NCI-H510A treated with DMSO at 0.1 percent for 48 hours (cell line): ENCODE measurements around the gene SLC2A9.
"Not testable (repeated sequence)": the region's sequence is repeated elsewhere in the genome, so short reads cannot be mapped to it uniquely, and the experiment has no call there.

Experiments used
- DNase-seq: peaks from one replicate; lab custom pipeline; 2025; lab: John Stamatoyannopoulos, UW

Gene SLC2A9

DNA sequence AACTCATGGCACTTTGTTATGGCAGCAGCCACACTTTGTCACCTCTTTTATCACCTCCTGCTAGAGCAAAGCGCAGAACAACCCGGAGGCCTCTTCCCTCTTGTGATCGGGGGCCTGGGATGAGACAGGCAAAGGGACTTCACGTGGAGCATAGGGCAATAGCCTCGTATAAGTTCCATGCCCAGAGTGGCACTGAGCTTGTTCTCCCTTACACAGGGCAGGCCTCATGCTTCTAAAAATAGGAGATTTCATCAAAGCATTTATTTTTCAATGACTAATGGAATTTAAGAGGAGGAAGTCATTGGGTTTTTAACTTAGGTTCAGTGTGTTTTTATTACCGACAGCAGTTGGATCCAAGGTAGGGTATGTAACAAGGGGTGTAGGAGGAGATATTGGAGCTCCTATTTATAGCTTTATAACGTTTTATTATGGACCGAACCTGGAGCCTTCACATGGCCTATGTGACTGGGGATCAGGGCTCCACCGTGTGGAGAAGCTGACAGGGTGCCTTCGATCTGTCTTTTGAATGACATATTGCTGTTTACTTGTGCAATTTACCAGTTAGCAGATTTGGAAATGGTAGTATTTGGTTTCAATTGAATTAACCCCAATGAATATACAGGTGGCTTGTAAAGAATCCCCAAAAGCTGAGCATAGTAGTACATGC lies 93.8 kb downstream of the SLC2A9 start:
- DNase-seq, result no peak

DNA sequence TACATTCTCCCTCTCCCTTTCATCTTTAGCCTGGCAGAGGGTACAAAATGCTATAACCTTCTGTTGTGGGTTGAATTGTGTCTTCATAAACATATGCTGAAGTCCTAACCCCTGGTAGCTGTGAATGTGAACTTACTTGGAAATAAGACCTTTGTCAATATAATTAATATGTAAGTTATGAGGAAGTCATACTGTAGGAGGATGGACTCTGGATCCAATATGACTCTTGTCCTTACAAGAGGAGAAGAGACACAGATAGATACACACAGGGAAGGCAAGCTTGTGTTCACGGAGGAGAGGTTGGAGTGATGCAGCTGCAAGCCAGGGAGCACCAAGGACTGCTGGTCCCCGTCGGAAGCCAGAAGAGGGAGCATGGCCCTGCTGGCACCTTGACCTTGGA lies 94.7 kb downstream of the SLC2A9 start:
- DNase-seq, result no peak

DNA sequence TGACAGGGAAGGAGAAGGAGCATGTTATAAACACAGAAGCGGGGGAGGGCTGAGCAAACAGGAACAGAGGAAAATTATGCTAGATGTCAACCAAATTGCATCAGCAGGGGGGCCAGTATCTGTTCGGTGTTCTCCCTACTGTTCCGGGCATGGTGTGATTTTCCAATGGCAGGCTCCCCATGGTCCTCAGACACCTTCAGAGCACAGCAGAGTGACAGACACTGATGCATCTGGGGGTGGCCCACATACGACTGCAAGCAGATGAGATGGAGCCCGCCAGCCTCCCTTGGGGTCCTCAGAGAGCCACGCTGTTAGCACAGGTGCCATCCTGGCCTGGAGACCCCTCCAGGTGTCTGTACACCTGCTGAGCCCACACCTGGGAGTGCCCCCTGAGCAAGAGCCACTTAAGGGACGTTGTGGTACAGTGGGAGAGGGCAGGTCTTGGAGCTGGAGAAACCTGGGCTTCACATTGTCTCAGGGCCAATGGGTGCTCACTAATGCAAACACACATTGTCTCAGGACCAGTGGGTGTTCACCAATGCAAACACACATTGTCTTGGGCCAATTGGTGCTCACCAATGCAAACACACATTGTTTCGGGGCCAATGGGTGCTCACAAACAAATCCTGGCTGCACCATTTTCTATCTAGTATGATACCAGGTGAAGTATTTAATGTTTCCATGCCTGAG lies 95.4 kb downstream of the SLC2A9 start:
- DNase-seq, result peak; percentile 24

DNA sequence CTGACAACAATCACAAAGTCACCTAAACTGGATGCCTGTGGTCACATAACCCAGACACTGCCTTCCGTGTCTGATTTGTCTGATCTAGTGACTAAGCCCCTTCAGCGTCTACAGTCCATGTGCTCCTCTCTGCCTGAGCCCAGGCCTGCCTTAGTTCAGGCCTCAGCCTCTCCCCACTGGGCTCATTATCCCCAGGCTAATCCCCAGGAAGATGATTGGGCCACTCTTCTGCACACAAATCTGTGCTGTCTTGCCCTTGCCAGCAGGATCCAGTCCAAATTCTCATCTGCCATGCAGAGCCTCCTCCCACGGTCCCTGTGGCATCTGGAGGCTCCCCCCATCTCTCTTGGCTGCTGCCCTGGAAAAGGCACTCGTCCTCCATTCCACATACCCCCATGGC lies 96.5 kb downstream of the SLC2A9 start:
- DNase-seq, result no peak

DNA sequence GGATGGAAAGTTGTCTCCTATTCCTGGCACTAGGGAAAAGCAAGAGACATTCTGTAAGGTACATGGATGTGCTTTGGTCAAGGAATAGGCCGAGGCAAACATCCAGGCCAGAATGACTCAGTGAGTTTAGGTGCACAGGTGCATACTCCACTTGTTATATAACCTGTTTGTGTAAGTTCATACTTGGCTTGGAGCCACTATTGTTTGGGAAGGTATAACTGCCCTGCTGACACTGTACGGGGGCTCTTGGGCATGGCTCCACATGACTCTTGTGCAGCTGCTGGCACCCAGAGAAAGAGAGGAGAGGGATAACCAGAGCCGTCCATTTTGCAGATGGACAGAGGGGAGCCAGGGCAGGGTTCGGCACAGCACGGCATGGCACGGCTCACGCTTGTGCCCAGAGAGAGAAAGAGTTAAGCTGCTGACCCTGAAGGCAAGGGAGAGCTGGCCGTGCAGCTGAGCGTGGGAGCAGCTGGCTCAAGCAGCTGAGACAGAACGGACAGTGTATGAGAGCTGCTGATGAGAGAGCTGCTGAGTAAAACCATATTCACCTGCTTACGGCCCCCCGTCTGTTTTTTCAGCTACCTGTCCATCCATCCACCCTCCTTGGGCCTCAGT lies 98.0 kb downstream of the SLC2A9 start:
- no peak for DNase-seq

DNA sequence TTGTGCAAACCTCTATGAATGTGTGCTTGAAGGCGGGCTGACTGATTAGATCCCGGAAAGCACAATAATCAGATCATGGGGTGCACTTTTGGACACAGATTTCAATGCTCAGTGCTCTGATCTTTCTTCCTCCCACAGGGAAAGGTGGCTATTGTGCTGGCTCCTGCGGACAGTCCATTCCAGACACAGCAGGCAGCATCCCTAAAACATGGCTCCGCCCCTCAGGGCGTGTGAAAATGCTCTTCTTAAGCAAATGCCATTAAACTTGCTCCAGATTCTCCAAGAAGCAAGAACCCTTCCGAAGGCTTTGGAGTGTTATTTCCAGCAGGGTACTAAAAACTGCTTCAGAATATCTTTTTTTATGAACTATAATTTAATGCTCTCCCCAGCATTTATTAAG lies 100.0 kb downstream of the SLC2A9 start:
- DNase-seq, result no peak

DNA sequence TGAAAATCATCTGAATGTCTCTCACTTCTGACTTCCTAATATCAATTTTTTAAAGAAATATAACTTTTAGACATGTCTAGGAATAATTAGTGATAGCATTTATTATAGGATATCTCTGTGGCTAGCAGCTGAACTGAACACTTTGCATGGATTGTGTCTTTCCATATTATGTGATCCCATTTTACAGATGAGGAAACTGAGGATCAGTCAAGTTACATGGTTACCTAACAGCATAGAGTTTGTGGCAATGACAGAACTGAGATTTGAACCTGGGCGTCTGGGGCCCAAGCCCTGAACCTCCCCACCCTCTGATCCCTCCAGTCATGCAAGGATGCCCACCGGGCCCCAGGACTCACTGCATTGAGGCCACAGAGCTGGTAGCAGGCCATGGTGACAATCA lies 101.3 kb downstream of the SLC2A9 start:
- DNase-seq, result no peak

DNA sequence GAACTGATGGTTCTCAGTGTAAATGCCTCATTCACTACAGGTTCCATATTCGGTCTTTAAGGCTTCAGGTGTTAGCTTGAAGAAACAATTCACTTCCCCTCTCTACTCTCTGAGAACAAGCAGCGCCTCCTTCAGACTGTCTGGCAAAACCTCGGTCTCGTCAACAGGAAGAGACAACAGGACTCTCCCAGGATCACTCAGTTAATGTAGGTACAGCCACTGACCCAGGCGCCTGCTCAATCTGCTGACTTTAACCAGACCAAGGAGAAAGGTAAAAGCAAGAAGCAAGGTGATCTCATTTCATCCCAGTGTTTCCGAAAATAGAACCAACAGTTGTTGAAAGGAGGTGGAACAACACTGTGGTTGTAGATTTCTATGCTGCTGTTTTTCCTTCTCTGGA lies 102.2 kb downstream of the SLC2A9 start:
- no peak for DNase-seq

DNA sequence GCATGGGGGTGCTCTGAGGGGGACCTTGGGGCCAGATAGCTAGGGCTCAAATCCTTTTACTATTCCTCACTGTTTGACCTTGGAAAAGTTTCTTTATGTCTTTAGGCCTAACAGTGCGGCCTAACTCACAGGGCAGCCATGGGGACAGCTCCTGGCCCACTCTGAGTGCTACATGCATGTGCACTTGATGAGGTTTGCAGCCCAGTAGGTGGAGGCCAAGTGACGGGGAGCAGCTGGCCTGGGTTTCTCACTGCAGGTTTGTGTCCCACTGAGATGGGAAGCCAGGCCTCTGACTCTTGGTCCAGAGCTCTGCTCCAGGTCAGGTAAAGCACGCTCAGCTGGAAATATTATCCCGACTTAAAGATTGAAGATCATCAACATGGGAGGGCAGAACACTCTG lies 102.8 kb downstream of the SLC2A9 start:
- DNase-seq, result no peak

DNA sequence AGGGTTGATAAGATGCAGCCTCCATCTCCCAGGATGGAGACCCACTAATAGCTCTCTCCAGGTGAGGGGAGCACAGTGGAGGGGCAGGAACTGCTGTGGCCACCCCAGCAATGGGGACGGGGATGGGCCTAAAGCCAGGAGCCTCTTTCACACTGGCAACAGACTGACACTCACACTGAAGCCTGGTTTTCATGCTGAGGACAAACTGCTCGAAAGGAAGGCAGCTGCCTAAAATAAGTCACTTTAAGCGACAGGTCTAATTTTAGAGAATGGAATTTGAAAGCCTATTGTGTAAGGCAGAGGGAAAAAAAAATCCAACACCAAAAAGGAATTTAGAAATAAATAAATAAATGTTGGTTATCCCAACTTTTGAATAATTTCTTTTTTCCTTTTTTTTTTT lies 104.4 kb downstream of the SLC2A9 start:
- DNase-seq, result no peak

DNA sequence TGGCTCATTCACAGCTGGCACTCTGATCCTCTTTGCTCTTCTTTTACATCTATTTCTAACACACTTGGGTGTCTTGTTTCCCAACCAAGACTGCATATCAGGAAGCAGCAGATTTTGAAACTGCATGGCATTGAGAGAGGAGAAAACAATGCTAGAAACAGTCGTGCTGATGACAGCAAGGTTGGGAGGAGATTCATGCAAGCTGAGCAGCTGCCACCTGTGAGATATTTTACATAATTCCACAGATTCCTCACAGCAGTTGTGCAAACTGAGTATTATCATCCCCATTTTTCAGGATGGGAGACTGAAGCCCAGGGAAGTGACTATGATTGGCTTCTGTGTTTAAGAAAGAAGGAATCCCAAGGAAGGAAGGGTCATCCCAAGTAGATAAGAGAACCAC lies 105.0 kb downstream of the SLC2A9 start:
- no peak for DNase-seq

DNA sequence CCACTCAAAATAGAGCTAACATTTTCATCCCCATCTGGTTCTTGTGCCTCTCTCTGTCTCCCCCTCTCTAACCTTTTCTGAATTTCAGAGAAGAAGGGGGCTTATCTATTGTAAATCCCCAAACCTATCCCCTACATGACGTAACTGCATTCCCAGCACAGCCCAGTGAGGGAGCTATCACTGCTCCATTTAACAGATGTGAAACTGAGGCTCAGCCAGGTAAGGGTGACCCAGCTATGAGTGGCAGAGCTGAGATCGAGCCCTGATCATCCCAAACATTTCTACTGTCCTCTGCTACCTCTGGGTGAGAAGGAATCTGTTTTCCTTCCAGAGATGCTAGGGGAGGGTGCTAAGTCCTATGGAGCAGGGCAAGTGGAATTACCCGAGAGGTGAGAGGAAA lies 107.5 kb downstream of the SLC2A9 start:
- no peak for DNase-seq

DNA sequence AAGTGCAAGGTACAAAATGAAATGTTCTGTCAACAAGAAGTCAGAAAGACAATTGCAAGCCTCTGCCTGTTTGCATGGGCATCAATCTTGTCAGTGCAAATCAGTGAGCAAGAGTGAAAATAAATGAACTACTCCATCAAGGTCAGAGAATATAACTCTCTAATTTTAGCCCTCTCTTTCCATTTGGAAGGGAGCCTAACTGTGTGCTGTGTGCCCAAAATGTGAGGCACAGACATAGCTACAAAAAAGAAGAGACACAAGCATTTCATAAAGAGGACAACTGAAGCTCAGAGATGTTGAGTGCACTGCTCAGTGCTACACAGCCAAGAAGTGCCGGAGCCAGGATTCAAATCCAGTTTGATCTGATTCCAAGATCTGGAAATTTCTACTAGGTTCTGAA lies 114.3 kb downstream of the SLC2A9 start:
- no peak for DNase-seq

DNA sequence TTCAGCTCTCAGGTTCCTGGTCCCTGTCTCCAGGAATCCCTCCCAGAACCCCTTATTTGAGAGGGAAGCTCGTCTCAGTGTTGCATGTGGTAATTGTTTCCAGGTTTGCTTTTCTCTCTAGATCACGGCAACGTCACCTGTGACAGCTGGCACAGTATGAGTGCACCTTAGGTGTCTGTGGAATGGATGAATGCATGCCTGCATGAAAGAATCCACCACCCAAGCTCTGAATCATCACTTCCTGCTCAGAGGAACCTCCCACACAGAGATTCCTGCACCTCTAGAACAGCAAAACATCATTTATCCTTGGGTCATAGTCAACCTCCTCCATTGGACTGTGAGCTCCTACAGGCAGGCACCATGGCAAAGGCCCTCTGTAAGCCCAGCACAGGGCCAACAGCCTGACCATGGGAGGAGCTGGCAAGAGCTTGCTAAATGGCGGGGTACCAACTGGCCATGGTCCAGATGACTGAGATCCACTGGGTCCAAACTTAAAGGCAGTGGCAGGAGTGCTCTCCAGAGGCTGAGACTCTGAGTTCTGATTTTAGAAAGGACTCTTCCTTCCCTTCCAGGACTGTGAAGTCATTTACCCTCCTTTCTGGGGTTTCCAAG lies 116.2 kb downstream of the SLC2A9 start:
- no peak for DNase-seq

DNA sequence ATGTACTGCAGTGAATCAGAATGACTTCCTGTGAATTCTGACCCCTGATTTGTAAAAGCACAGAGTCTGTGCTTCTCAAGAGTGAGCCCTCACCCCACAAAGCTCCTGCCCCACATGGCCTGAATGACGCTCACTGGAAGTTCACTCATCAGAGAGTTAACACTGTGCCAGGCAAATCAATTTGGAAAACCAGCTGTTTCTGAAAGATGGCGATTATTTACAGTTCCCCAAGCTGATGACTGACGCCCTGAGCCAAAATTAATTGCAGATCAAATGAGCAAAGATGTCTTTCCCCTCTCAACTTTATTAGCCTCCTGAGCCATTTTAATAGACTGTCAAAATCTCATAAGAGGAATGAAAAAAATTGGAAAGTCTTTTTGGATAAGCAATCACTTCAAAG lies 118.0 kb downstream of the SLC2A9 start:
- DNase-seq, result no peak

DNA sequence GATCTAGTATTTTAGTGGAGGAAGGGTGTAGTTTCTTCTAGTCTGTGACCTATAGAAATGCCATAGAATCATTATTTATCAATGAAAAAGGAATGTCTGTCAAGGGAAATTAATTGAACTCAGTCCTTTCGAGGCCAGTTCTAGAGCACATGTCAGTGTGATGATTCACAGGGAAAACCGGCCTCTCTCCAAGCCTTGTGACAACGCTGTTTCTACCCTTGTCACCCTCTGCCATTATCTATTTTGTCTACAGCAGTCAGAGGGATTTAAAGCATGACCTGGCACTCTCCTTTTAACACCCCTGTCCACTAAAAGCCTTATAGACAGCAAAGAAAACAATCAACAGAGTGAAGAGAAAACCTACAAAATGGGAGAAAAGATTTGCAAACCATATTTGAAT lies 120.0 kb downstream of the SLC2A9 start:
- no peak for DNase-seq

DNA sequence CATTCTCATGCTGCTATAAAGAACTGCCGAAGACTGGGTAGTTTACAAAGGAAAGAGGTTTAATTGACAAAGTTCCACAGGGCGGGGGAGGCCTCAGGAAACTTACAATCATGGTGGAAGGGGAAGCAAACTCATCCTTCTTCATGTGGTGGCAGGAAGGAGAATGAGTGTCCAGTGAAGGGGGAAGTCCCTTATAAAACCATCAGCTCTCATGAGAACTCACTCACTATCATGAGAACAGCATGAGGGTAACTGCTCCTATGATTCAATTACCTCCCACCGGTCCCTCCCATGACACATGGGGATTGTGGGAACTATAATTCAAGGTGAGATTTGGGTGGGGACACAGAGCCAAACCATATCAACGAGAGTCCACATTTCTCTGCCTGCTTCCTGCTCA lies 120.7 kb downstream of the SLC2A9 start:
- DNase-seq, result not testable (repeated sequence)

DNA sequence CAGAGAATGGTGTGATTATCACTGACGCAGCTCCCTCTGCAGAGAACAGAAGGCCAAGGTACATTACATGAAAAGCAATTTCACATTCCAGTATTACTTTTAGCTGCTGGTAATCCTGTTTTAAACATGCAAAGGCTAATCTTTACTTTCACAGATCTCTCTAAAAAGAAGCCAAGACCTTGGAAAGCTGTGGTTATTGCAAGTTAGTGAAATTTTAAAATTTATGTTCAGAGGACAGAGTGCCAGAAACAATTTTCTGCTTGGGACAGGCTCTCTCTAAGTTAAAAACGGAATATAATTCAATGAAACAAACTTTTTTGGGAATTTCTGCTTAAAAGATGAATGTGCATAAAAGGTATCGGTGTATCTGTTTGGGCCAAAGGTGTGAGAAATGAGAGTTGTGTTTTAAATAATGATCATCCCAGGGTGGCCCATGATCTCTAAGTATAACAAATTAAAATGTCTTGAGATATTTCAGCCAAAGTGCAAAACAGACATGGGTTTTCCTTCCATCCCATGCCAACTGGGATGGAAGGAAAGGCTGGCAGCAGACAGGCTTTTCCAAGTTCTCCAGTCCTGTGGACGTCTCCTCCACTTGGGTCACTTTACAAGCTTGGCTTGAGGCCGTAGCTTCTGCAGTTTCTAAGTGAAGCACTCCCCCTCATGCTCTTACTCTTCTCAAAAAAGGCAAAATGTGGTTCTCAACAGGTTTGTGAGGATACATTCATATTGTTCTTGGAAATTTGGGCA lies 121.8 kb downstream of the SLC2A9 start:
- DNase-seq, result no peak

DNA sequence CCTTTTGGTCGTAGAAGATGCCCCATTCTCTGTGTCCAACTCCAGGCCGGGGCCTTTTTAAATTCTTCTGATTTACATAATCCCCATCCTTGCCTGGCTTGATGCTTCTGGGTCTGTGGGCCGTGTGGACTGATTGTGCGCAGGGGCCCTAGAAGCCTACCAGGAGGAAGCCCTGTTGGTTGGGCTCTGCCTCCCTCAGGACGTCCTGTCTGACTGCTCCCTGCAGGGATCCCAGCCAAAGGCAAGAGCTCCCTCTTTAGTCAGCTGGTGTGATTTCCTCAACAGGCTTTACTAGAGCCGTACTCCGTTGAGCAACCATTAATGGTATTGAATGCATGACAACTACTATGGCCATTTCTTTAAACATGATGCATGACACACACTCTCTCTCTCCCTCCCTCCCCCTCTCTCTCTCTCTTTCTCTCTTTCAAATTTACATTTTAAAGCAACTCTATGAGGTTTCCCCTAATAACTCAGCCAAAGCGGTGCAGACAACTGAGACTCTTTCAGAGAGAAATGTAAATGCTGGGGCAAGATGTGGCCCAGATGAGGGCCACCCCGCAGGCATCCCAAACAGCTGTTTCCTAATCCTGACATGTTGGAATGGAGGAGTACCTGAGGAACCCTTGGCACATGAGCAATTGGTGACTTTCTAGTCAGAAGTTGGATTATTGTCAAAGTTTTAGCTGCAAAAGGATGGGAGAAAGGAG lies 122.5 kb downstream of the SLC2A9 start:
- DNase-seq, result no peak

DNA sequence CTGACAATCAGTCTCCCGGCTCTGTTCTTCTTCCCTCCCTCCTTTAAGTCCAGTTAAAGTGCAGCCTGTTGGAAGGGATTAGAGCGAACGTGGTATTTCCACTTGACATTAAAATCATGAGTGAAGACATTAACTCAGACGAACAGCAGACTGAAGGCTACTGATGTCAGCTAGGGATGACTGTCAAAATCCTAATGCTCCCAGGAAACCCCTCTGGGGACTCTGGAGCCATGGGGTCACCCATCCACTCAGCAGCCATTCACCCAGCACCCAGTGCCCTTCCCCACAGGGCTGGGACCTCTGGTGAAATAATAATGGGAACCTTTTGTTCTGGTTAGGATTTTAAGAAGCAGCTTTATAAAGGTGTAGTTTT lies 126.0 kb downstream of the SLC2A9 start:
- DNase-seq, result no peak

DNA sequence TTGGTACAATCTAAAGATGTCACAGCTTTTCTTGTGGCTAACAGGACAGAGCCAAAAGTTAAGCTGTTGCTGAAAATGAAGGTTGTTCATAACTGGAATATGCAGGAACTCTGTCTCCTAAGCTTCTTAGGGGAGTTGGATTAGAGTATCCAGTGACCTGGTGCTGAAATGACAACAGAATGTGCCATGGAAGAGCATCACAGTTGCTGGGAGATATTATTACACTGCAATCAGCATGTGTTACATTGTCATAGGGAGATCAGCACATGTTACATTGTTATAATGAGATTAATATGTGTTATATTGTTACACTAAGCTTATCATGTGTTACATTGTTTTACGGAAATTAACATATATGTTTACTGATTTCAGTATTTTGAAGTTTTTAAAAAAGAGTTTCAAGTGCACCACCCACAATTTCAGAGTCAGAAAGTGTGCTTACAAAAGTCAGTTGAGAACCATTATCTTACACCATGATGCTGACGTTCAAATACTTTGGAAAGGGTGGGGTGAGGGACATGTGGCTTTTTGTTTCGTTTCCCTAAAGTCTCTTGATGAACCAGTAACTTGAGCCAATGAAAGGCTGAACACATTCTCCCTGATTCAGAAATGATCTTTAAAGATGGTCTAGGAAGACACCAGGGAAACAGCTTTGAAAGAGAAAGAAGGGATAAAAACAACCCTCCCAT lies 126.5 kb downstream of the SLC2A9 start:
- DNase-seq, result no peak
